Stimulated activated CD4-positive, alpha-beta T cell treated with anti-CD3 and anti-CD28 coated beads, Interleukin-15, amount 100 ng/mL, for 1 hour (primary cell): ENCODE data around the gene ZNF835.

ENCODE experiments used
- DNase-seq, 2 donors: peaks; one replicate each; pipeline ENCODE4 v3.0.0-alpha.2; 2020; ENCODE audit warnings: low read depth in 1 of 2, low spot score in 1 of 2

Gene ZNF835

GRCh38 chr19:56663931-56664500, 7.5 kb downstream of the ZNF835 start:
- no peak for DNase-seq

- no peak for DNase-seq
Measured at GRCh38 chr19:56661248-56661647, 10.3 kb downstream of the ZNF835 start.

- DNase-seq, result no peak
Measured at GRCh38 chr19:56660381-56661107, 11.0 kb downstream of the ZNF835 start.

- DNase-seq, result no peak
Measured at GRCh38 chr19:56654151-56654550, 17.4 kb downstream of the ZNF835 start.

- no peak for DNase-seq
Measured at GRCh38 chr19:56643460-56643955, 28.0 kb downstream of the ZNF835 start.

- DNase-seq, result no peak
Measured at GRCh38 chr19:56642711-56643459, 28.7 kb downstream of the ZNF835 start, which contains the start of gene SMIM17. Gene SMIM17, plus strand, starts transcription at chr19:56643159. Its CDS starts 2,509 bp downstream, at chr19:56645668.

GRCh38 chr19:56639217-56639616, 32.3 kb downstream of the ZNF835 start:
- DNase-seq, result no peak

- no peak for DNase-seq
Measured at GRCh38 chr19:56637976-56638555, 33.5 kb downstream of the ZNF835 start.

- no peak for DNase-seq
Measured at GRCh38 chr19:56633021-56633420, 38.5 kb downstream of the ZNF835 start.

- DNase-seq, result no peak
Measured at GRCh38 chr19:56625708-56626107, 45.8 kb downstream of the ZNF835 start.

GRCh38 chr19:56623006-56623405, 48.6 kb downstream of the ZNF835 start:
- no peak for DNase-seq

GRCh38 chr19:56622374-56622773, 49.2 kb downstream of the ZNF835 start:
- DNase-seq, result no peak

- no peak for DNase-seq
Measured at GRCh38 chr19:56619121-56619520, 52.4 kb downstream of the ZNF835 start.

GRCh38 chr19:56617531-56617930, 54.0 kb downstream of the ZNF835 start:
- no peak for DNase-seq

- no peak for DNase-seq
Measured at GRCh38 chr19:56613639-56614038, 57.9 kb downstream of the ZNF835 start.

- no peak for DNase-seq
Measured at GRCh38 chr19:56612737-56613136, 58.8 kb downstream of the ZNF835 start.
